ENCODE results near the gene PLCB2. TPM values are rescaled to one million over a fixed set of nuclear protein-coding genes. Genes with fewer than 3 reads are reported as not detected.

Gene PLCB2
- polyA plus RNA-seq, 1 donor, result 10.2 TPM

GRCh38 chr15:40249477-40250303 lies 58.0 kb downstream of the PLCB2 start:
- no peak for DNase-seq (ENCODE audit: low read depth)

- DNase-seq (ENCODE audit: low read depth), result no peak
Measured at GRCh38 chr15:40248006-40248783, 59.5 kb downstream of the PLCB2 start.

GRCh38 chr15:40247406-40247971 lies 60.2 kb downstream of the PLCB2 start:
- no peak for DNase-seq (ENCODE audit: low read depth)

GRCh38 chr15:40246496-40247280 lies 61.0 kb downstream of the PLCB2 start:
- no peak for DNase-seq (ENCODE audit: low read depth)

GRCh38 chr15:40245666-40246450 lies 61.9 kb downstream of the PLCB2 start:
- no peak for DNase-seq (ENCODE audit: low read depth)

- DNase-seq (ENCODE audit: low read depth), result no peak
Measured at GRCh38 chr15:40244961-40245523, 62.7 kb downstream of the PLCB2 start.

- no peak for DNase-seq (ENCODE audit: low read depth)
Measured at GRCh38 chr15:40243126-40243810, 64.5 kb downstream of the PLCB2 start.

- DNase-seq (ENCODE audit: low read depth), result no peak
Measured at GRCh38 chr15:40242601-40243000, 65.1 kb downstream of the PLCB2 start.

GRCh38 chr15:40242213-40242599 lies 65.5 kb downstream of the PLCB2 start:
- DNase-seq (ENCODE audit: low read depth), result no peak

GRCh38 chr15:40241269-40242212 lies 66.2 kb downstream of the PLCB2 start:
- DNase-seq (ENCODE audit: low read depth), result no peak

GRCh38 chr15:40240619-40241221 lies 67.0 kb downstream of the PLCB2 start:
- DNase-seq (ENCODE audit: low read depth), result no peak

GRCh38 chr15:40239693-40240618 lies 67.8 kb downstream of the PLCB2 start:
- no peak for DNase-seq (ENCODE audit: low read depth)

GRCh38 chr15:40239404-40239692 lies 68.4 kb downstream of the PLCB2 start:
- no peak for DNase-seq (ENCODE audit: low read depth)

GRCh38 chr15:40238532-40239403 lies 69.0 kb downstream of the PLCB2 start, which contains the start of gene PAK6:
PAK6 (plus strand) TSS chr15:40239063; CDS start chr15:40264786, 25,723 bp downstream.
- no peak for DNase-seq (ENCODE audit: low read depth)

Data from forelimb muscle (tissue), 1 donor.